Adipocyte (in vitro differentiated cells): ENCODE measurements around the gene THEMIS2.
"Not testable (repeated sequence)": the region's sequence is repeated elsewhere in the genome, so short reads cannot be mapped to it uniquely, and the experiment has no call there.

Experiments used
- DNase-seq: peaks from one replicate; pipeline ENCODE4 v3.0.0-alpha.2; 2015; ENCODE audit warnings: low read depth
- H3K27me3 ChIP-seq: replicated peaks from 2 replicates; pipeline ENCODE4 v1.7.0; 2013; ENCODE audit warnings: mild to moderate bottlenecking, low read length, moderate library complexity; ENCODE audit not compliant: control insufficient read depth, insufficient read depth
- H3K36me3 ChIP-seq: 2 replicates; pipeline ENCODE4 v1.7.0; 2013; ENCODE audit warnings: low read length, mild to moderate bottlenecking, moderate library complexity; ENCODE audit not compliant: control insufficient read depth, insufficient read depth, severe bottlenecking
- H3K4me1 ChIP-seq: 2 replicates; pipeline ENCODE4 v1.7.0; 2013; ENCODE audit warnings: mild to moderate bottlenecking, low read length, moderate library complexity; ENCODE audit not compliant: control insufficient read depth, insufficient read depth
- H3K4me3 ChIP-seq: 2 replicates; pipeline ENCODE4 v1.7.0; 2013; ENCODE audit warnings: mild to moderate bottlenecking, low read length, moderate library complexity
- H3K9ac ChIP-seq: 2 replicates; pipeline ENCODE4 v1.7.0; 2013; ENCODE audit warnings: mild to moderate bottlenecking, low read length, moderate library complexity
- H3K9me3 ChIP-seq: 2 replicates; pipeline ENCODE4 v1.7.0; 2013; ENCODE audit warnings: mild to moderate bottlenecking, low read length, moderate library complexity; ENCODE audit not compliant: control insufficient read depth

Gene THEMIS2

DNA sequence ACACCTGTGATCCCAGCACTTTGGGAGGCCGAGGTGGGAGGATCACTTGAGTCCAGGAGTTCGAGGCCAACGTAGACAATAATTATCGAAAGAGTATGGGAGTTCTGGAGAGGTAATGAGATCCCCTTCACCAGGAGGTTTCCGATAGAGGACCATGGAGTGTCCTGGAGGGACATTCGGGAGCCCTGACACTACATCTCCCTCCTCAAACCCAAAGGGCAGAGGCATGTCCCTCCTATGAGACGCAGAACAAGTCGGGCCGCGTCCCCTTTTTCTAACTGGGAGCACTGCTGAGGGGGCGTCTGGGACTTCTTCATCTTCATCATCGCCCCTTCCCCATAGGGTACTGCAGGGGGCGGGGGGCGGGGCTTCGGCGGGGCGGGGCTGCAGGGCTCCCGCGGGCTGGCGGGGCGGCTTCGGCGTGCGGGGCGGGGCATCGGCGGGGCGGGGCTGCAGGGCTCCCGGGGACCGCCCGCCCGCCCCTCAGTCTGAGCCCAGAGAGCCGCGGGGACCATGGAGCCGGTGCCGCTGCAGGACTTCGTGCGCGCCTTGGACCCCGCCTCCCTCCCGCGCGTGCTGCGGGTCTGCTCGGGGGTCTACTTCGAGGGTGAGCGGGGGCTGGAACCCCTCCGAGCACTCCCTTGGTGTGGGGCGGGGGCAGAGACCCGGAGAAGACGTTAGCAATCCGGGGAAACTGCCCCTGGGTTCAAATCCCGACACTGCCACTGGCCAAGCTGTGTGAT is at the start of gene THEMIS2:
Gene THEMIS2, plus strand, starts transcription at position 486 of the 743 bp plus-strand sequence. Its CDS starts 28 bp downstream, at position 514.
- peaks cover 11% of the 10 kb centered on the region for H3K4me1 ChIP-seq
- no peaks in the 10 kb centered on the region for H3K27me3 ChIP-seq
- H3K36me3 ChIP-seq, result peaks cover 4% of the 10 kb centered on the region
- H3K9me3 ChIP-seq, result no peaks in the 10 kb centered on the region
- peak; percentile 76 for DNase-seq
- peak within 1 kb of the TSS; percentile 87 for H3K9ac ChIP-seq
- peak within 1 kb of the TSS; percentile 88 for H3K4me3 ChIP-seq

DNA sequence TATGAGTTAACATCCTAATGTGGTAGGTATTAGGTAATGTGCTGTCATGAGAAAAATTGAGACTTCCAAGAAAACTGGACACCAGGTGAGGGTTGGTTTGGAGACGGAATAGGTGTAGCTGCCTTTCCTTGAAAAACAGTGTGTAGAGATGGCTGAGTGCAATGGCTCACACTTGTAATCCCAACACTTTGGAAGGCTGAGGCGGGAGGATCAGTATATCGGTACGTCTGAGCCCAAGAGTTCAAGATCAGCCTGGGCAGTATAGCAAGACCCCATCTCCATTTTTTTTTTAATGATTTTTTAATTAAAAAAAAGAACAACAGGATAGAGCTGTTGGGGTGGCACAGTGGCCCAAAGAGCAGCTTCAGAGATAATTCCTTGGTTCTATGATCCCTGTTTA is 48.6 kb upstream of the THEMIS2 start:
- peaks cover 56% of the 10 kb centered on the region for H3K36me3 ChIP-seq

DNA sequence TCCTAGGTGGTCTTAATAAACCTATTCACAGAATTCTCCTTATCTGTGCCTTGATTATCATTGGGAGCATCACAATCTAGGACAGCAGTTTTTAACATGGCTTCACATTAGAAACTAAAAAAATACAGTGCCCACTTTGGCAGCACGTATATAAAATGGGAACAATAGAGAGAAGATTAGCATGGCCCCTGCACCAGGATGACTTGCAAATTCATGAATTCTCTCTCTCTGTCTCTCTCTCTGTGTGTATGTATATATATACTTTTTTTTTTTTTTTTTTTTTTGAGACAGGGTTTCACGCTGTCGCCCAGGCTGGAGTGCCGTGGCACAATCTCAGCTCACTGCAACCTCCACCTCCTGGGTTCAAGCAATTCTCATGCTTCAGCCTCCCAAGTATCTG is 47.9 kb upstream of the THEMIS2 start:
- H3K4me3 ChIP-seq, result no peak overlapping the region
- H3K9ac ChIP-seq, result no peak overlapping the region
- H3K36me3 ChIP-seq, result peaks cover 50% of the 10 kb centered on the region
- H3K9me3 ChIP-seq, result no peaks in the 10 kb centered on the region
- no peak for DNase-seq
- no peaks in the 10 kb centered on the region for H3K4me1 ChIP-seq
- no peaks in the 10 kb centered on the region for H3K27me3 ChIP-seq

More for the DNA sequence above, 48.6 kb upstream of the THEMIS2 start:
- Histone ChIP-seq H3K9ac (no peak overlapping the region), H3K4me1 (no peaks in the 10 kb centered on the region), H3K9me3 (no peaks in the 10 kb centered on the region), H3K4me3 (no peak overlapping the region), H3K27me3 (no peaks in the 10 kb centered on the region)
- DNase-seq, result no peak

DNA sequence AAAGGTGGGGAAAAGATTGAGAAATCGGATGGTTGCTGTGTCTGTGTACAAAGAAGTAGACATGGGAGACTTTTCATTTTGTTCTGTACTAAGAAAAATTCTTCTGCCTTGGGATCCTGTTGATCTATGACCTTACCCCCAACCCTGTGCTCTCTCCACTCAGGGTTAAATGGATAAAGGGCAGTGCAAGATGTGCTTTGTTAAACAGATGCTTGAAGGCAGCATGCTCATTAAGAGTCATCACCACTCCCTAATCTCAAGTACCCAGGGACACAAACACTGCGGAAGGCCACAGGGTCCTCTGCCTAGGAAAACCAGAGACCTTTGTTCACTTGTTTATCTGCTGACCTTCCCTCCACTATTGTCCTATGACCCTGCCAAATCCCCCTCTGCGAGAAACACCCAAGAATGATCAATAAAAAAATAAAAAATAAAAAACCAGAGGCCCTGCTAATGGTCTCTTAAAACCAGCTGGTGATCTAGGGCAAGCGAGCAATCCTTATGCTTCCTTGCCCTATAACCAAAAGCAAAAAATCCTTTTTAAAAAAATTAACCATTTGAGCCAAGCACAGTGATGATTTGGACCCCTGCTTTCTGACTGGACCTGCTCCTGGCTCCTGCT is 42.9 kb upstream of the THEMIS2 start:
- Histone ChIP-seq H3K36me3 (peaks cover 21% of the 10 kb centered on the region), H3K9ac (peak overlapping the region; percentile 94), H3K4me1 (peaks cover 22% of the 10 kb centered on the region)
- H3K9me3 ChIP-seq, DNase-seq, H3K4me3 ChIP-seq, H3K27me3 ChIP-seq: not testable (repeated sequence)

DNA sequence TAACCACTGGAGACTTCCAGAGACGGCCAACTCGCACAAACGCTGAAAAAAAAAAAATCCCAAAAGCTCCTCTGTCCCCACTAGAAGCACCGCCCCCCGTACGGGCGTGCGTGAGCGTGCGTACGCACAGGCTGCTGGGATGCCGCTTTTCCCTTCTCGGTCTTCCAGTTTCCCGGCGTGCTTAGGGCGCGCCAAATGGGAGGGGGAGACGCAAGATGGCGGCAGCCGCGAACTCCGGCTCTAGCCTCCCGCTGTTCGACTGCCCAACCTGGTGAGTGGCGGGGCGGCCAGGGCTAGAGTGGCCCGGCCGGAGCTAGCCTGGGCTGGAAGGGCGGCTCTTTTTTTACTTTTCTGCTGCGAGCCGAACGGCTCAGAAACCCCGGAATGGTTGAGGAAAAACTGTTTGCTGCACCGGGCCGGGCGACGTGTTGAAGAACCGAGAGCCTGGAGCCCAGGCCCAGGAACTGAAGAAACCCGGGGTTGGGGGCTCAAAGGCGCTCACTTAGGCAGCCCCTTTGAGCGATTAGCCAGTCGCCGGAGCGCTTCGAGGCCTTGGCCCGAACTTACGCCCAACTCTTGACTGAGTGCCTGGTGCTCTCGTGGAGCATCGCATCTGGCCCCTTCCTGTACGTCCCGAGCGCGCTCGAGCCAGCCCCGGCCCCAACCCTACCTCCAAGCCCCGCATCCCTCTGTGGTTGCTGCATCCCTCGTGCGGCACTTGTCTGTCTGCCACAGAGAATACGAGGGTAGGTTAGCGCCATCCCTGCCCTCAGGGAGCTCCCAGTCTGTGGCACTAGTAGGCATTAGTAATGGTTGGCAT is 41.5 kb upstream of the THEMIS2 start, which contains the start of gene PPP1R8:
Gene PPP1R8, plus strand, starts transcription at position 162 of the 820 bp plus-strand sequence. Its CDS starts 54 bp downstream, at position 216.
- DNase-seq, result peak; percentile 98
- no peaks in the 10 kb centered on the region for H3K27me3 ChIP-seq
- peak within 1 kb of the TSS; percentile 94 for H3K9ac ChIP-seq
- peaks cover 19% of the 10 kb centered on the region for H3K36me3 ChIP-seq
- H3K9me3 ChIP-seq, result no peaks in the 10 kb centered on the region
- peaks cover 22% of the 10 kb centered on the region for H3K4me1 ChIP-seq
- H3K4me3 ChIP-seq, result peak within 1 kb of the TSS; percentile 94

DNA sequence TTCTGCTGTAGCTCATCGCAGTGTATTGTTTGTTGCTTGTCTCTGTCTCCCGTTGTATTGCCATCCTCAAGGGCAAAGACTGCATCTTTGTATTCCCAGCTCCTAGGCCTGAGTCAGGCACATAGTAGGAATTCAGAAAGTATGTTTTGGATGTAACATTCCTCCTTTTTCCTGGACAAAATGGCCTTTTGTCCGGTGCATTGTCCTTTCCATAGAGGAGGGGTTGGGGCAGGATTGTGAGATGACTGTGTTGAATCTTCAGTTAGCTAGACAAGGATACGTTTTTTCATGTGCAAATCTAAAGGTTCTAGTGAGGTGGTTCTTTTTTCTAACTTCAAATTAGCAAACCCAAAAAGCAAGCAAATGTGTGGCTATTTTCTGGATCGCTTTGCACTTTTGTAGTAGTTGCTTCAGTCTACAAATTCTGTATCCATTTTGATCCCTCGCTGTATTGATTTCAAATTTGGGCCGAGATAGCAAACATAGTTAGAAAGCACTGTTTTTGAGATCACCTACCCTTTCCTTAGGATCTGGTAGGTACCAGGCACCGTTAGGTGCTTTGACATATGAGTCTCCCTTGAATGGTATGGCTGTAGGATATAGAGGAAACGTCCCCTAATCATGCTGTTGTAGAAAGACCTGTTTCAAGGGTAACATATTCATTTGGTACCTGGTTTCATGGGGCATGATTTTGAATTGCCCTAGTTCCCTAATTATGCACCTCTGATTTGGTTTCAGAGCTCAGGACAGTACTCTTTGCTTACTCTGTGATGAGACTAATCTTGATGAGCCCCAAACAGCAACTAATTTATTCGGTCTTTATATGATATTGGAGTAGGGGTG is 40.6 kb upstream of the THEMIS2 start:
- Histone ChIP-seq H3K9me3 (no peaks in the 10 kb centered on the region), H3K4me3 (peak overlapping the region; percentile 94), H3K27me3 (no peaks in the 10 kb centered on the region), H3K36me3 (peaks cover 21% of the 10 kb centered on the region), H3K4me1 (peaks cover 22% of the 10 kb centered on the region), H3K9ac (peak overlapping the region; percentile 94)
- DNase-seq, result no peak

DNA sequence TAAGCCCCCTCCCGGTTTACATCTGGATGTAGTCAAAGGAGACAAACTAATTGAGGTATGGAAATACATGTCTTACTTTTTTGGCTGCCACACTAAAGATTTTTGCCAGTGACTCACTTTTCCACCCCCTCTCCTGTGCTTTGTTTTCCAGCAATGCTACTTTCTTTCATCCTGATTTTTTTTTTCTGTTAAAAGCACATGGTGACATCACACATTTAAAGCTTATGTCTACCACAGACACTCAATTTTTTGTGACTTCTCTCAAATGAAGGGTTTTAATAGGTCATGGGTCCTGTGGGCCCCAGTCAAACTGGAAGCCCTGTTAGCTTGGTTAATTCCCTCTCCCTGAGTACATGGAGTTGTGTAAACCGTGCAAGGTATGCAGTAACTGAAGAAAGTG is 39.6 kb upstream of the THEMIS2 start:
- Histone ChIP-seq H3K9me3 (no peaks in the 10 kb centered on the region), H3K4me1 (peaks cover 22% of the 10 kb centered on the region), H3K36me3 (peaks cover 22% of the 10 kb centered on the region), H3K9ac (peak overlapping the region; percentile 94), H3K4me3 (peak overlapping the region; percentile 94), H3K27me3 (no peaks in the 10 kb centered on the region)
- DNase-seq, result peak; percentile 43

DNA sequence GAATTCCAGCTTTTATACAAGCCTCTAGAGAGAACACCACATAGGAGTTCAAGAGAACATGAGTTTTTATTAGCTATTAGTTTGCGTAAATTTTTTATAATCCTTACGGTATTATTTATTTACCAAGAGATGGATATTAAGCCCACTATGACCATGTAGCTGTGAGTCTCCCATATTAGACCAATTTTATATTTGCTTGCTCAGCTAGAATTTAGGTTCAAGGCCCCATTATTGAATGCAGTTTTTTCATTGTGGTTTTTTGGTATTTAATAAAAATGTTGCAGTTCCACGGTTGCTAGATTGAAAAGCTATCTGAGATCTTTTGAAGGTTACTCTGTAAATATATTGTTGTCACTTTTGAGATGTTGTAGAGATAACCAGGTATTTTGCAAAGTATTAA is 38.9 kb upstream of the THEMIS2 start:
- no peaks in the 10 kb centered on the region for H3K9me3 ChIP-seq
- no peaks in the 10 kb centered on the region for H3K27me3 ChIP-seq
- no peak overlapping the region for H3K4me3 ChIP-seq
- H3K9ac ChIP-seq, result no peak overlapping the region
- peaks cover 22% of the 10 kb centered on the region for H3K36me3 ChIP-seq
- peaks cover 22% of the 10 kb centered on the region for H3K4me1 ChIP-seq
- no peak for DNase-seq

DNA sequence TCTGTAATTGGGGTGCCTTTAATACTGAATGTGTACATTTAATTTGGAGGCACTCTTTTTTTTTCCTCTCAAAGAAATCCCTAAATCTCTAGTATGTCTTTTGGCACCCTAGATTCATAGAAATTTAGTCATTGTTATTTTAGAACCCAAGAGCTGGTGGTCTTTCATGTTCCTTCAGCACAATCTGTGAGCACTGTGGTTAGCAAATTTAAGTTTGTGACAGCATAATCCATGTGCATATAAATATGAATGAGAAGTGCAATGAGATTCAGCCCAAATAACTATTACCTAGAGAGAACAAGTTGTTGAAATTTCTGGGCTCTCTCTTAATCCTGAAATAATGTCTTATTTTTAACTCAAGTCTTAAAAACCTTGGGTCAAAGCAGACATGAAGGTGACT is 37.3 kb upstream of the THEMIS2 start:
- H3K4me1 ChIP-seq, result peaks cover 18% of the 10 kb centered on the region
- H3K27me3 ChIP-seq, result no peaks in the 10 kb centered on the region
- no peak overlapping the region for H3K4me3 ChIP-seq
- H3K9ac ChIP-seq, result no peak overlapping the region
- H3K9me3 ChIP-seq, result no peaks in the 10 kb centered on the region
- peaks cover 33% of the 10 kb centered on the region for H3K36me3 ChIP-seq
- no peak for DNase-seq

DNA sequence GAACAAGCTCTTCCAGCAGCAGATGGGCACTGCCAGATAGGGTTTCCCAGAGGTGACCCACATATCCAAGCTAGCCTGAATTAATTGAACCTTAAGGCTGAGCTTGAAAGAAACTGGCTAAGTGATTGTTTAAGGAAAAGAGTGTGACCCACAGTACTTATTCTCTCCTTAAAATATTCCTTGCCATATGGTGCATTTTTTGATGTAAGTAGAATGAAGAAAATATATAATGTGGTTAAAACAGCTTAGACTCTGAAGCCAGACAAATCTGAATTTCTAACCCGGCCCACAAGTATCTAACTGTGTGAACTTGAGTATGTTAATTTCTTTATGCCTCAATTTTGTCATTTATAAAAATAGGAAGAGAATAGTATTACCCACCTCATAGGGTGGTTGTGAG is 36.8 kb upstream of the THEMIS2 start:
- Histone ChIP-seq H3K4me1 (peaks cover 18% of the 10 kb centered on the region), H3K9ac (no peak overlapping the region), H3K4me3 (no peak overlapping the region), H3K27me3 (no peaks in the 10 kb centered on the region), H3K36me3 (peaks cover 37% of the 10 kb centered on the region), H3K9me3 (no peaks in the 10 kb centered on the region)
- no peak for DNase-seq
